ENCODE data around the gene EIF3A.
"Not testable (repeated sequence)": the region's sequence is repeated elsewhere in the genome, so short reads cannot be mapped to it uniquely, and the experiment has no call there.

The EIF3A gene

DNA sequence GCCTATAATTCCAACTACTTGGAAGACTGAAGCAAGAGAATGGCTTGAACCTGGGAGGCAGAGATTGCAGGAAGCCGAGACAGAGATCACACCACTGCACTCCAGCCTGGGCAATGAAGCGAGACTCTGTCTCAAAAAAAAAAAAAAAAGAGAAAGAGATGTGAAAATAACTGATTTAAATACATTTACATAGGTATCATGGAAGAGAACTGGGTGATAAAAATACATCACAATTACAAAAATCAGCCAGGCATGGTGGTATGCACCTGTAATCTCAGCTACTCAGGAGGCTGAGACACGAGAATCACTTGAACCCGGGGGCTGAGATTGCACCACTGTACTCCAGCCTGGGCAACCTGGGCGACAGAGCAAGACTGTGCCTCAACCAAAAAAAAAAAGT lies 31.3 kb downstream of the EIF3A start:
- DNase-seq (ENCODE audit: low read depth): no peak

DNA sequence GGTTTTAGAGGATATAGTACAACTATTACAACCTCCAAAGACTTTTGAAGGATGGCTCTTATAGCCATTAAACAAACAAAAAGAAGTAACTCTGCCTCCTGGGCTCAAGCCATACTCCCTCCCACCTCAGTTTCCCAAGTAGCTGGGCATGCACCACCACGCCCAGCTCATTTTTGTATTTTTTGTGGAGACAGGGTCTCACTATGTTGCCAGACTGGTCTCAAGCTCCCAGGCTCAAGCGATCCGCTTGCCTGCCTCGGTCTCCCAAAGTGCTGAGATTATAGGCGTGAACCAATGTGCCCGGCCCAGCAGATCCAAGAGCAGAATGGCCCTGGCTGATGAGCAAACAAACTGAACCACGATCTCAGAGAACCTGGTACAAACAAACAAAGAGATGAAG lies 35.1 kb downstream of the EIF3A start:
- DNase-seq (ENCODE audit: low read depth): no peak

DNA sequence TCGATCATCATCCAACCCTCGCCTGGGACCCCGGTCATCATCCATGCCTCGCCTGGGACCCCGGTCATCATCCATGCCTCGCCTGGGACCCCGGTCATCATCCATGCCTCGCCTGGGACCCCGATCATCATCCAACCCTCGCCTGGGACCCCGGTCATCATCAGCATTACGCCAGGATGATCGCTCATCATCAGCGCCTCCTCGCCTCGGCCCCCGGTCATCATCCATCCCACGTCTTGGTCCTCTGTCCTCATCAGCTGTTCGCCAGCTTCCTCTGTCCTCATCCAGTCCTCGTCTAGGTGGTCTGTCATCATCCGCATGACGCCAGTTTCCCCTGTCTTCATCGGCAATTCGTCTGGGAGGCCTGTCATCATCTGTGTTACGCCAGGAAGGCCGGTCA lies 38.4 kb downstream of the EIF3A start:
- no peak for DNase-seq (ENCODE audit: low read depth)

DNA sequence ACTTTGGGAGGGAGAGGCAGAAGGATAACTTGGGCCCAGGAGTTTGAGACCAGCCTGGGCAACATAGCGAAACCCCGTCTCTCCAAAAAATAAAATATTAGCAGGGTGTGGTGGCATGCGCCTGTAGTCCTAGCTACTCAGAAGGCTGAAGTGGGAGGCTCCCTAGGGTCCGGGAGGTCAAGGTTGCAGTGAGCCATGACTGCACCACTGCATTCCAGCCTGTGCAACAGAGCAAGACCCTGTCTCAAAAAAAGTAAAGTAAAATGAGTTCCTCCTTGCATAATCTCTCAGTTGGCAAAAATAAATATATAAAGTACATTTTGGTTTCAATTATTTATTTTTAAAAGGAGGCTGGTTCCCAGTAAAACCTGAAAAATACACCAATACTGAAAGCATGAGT lies 39.3 kb downstream of the EIF3A start:
- no peak for DNase-seq (ENCODE audit: low read depth)

GRCh38 chr10:119039161-119039560 lies 41.5 kb downstream of the EIF3A start:
- no peak for DNase-seq (ENCODE audit: low read depth)

DNA sequence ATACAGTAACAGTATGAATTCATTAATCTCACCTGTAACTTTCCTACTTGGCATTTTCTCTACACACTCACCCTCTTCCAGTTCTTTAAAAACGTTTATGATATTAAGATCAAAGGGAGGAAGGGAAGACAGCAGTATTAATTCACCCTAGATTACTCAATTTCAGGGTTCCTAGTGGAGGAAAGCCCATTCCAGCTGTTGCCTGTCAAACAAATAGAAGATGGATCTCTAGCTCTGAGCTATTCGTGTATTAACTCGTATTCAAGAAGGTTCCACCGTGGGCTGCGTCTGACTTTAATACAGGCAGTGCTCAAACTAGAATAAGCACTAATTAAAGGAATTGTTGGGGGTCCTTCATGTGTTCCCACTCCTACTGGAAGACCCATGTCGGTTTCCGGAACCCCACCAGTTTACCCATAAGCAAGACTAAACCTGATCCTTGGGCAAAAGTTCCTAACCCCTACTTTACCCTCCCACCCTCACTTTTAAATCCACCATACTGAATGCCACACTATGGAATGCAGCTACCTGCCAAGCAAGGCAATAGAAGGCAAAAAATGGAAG lies 49.0 kb downstream of the EIF3A start:
- DNase-seq (ENCODE audit: low read depth): no peak

GRCh38 chr10:119030421-119031250 lies 50.0 kb downstream of the EIF3A start:
- peak; percentile 20 for DNase-seq (ENCODE audit: low read depth)

- peak; percentile 10 for DNase-seq (ENCODE audit: low read depth)
These were observed 50.8 kb downstream of the EIF3A start, which contains the start of gene NANOS1 for GRCh38 chr10:119029613-119030420. TSS of gene NANOS1 (plus strand) at chr10:119029714. CDS start at chr10:119029802, 88 bp downstream.

DNA sequence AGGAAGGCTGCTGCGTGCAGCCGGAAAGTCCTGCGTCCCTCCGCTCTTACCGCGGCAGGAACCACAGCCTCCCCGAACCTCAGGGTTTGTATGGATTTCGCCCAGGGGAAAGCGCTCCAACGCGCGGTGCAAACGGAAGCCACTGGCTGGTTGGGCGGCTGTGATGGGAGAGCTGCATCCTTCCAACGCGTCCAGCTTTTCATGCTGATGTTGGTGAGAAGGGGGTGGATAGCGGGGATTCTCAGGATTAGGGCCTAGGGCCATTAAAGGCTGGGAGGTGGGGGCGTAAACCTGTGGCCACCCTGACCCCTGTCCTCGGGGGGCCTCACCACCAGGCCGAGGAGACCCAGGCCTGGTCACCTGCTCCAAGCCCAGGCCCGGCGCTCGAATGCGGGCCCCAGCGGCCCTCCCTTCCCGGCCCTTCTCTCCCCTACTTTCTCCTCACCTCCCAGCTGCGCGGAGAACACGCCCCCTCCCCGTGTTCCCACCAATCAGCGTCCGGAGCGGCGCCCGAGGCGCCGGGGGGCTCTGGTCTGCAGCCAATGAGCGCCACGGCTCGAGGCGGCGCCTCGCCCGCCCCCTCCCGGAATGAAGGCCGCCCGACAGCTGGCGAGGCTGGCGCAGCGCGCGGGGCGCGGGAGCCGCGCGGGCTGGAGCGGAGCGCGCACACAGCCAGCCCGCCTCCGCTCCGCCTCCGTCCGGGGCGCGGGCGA lies 51.6 kb downstream of the EIF3A start:
- DNase-seq (ENCODE audit: low read depth): peak; percentile 71

- DNase-seq (ENCODE audit: low read depth): not testable (repeated sequence)
These were observed 52.1 kb downstream of the EIF3A start for GRCh38 chr10:119028445-119028899.

GRCh38 chr10:119026301-119027110 lies 54.1 kb downstream of the EIF3A start:
- no peak for DNase-seq (ENCODE audit: low read depth)

DNA sequence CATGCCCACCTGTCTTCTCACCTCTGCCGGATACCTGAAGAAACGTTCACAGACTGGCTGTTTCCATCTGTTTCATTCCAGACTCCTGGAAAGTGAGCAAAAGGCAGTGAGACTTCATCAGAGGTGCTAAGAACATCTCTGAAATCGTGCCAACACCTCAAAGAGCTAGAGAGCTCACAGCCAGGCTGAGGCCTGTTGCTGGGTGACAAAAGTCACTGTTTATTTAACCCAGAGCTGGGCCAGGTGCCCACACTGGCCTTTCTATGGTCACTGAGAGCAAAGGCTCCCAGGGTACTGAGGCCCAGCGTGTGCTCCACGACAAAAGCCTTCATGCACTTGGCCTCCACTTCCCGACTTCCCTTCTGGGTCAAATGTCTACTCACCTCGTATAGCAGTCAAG lies 54.8 kb downstream of the EIF3A start:
- no peak for DNase-seq (ENCODE audit: low read depth)

GRCh38 chr10:119025336-119025735 lies 55.3 kb downstream of the EIF3A start:
- DNase-seq (ENCODE audit: low read depth): no peak

DNA sequence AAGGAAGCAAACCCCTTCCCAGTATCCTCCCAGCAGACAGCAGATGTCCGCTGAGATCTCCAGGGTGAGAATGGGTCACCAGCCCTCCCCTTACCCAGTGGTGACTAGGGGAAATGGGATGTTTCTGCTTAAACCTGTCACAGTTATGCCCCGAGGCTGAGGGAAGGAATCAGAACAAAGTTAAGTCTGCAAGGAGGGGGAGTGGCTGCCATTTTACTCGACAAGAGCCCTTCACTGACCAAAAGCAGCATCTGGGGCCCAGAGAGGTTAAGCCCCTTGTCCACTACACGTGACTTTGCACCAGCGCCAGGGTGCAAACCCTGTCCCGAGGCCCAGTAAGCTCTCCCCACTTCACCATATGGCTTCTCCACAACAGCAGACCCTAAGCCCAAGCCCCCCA lies 55.7 kb downstream of the EIF3A start:
- no peak for DNase-seq (ENCODE audit: low read depth)

- DNase-seq (ENCODE audit: low read depth): no peak
These were observed 57.1 kb downstream of the EIF3A start for GRCh38 chr10:119023553-119023868.

GRCh38 chr10:119022846-119023552 lies 57.6 kb downstream of the EIF3A start:
- no peak for DNase-seq (ENCODE audit: low read depth)

DNA sequence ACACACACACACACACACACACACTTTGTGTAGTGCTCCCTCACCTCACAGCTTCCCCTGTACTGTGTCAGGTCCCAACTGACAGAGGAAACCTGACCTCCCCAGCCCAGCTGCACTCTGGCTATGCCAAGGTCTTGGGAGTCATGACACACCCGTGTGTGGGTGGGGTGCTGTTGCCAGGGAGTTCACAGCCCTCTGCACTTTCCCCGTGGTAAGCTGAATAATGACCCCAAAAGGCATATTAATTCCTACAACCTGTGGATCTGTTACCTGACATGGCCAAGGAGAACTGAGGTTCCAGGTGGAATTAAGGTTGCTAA lies 60.0 kb downstream of the EIF3A start:
- peak; percentile 11 for DNase-seq (ENCODE audit: low read depth)

DNA sequence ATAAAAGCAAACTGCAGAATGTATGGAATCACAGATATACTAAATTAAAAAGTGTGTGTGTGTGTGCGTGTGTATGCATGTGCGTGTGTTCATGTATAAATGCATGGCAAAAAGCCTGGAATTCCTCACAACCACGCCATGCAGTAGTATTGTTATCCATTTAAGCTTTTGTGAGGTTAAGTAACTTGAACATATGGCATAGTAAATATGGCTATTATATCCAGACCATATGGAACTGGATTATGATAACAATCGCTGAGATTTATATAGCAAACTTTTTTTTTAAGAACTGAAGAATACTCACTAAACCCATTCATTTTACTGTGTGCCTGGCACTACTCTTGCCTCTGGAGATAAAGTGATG lies 73.4 kb downstream of the EIF3A start:
- no peak for DNase-seq (ENCODE audit: low read depth)

GRCh38 chr10:119006451-119007210 lies 74.0 kb downstream of the EIF3A start:
- no peak for DNase-seq (ENCODE audit: low read depth)

DNA sequence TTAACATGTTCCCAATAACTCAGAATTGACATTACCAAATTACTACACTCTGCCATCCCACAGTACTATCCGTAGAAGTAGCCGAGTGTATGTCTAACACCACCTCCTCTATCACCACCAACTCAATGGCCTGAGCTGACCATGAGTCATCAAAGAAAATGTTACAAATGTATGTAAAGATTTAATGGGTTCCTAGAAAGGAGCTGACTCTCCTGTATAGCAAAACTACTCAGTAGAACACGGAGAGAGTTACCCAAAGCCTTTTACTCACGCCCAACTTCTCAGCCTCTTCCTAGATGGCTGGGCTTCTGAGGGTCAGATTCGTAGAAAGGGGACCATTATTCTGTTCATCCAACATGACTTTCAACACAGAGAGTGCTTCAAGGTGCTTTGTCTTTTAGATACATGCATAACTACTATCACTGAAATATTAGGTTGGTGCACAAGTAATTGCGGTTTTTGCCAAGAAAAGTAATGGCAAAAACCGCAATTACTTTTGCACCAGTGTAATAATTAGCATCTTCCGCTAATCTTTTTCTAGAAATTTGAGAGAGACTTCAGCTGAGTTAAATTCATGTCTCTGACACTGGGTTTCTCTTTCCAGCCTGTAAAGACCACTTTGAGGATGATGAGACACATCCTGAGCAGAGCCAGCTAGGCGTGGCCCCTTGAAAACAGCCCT lies 75.1 kb downstream of the EIF3A start:
- no peak for DNase-seq (ENCODE audit: low read depth)
